Upper lobe of right lung (tissue), 1 donor: ENCODE measurements around the gene RAPGEF2. TPM values are rescaled to one million over a fixed set of nuclear protein-coding genes. Genes with fewer than 3 reads are reported as not detected.
"Not testable (repeated sequence)": the region's sequence is repeated elsewhere in the genome, so short reads cannot be mapped to it uniquely, and the experiment has no call there.

ENCODE experiments used
- ATAC-seq: fragments of 200-7000 bp; cut with Tn5 transposase; one replicate; pipeline ENCODE4 v1.9.1; 2020; ENCODE audit warnings: mild to moderate bottlenecking, moderate library complexity
- DNase-seq: peaks from one replicate; pipeline ENCODE4 v3.0.0-alpha.2; 2020
- H3K27ac ChIP-seq: fragments of 200-600 bp; one replicate; pipeline ENCODE4 v1.8.0; 2022
- H3K27me3 ChIP-seq: fragments of 200-600 bp; one replicate; pipeline ENCODE4 v1.8.0; 2022; ENCODE audit warnings: mild to moderate bottlenecking
- H3K36me3 ChIP-seq: fragments of 200-600 bp; one replicate; pipeline ENCODE4 v1.8.0; 2022
- H3K4me1 ChIP-seq: fragments of 200-600 bp; one replicate; pipeline ENCODE4 v1.8.0; 2022
- H3K4me3 ChIP-seq: fragments of 200-600 bp; one replicate; pipeline ENCODE4 v1.8.0; 2022; ENCODE audit warnings: mild to moderate bottlenecking
- H3K9me3 ChIP-seq: fragments of 200-600 bp; one replicate; pipeline ENCODE4 v1.8.0; 2022
- CTCF ChIP-seq: fragments of 200-600 bp; IDR thresholded peaks from one replicate; pipeline ENCODE4 v1.8.0; 2022; ENCODE audit warnings: antibody characterized with exemption
- intact Hi-C: fragments of 100-400 bp; cut with DNase I; formaldehyde crosslinking; loops from one replicate; pipeline ENCODE4 v1.11.0; 2022
- total RNA-seq: library from RNA; stranded (reverse); fragmentation: NEBNext Ultra II Directional; extraction: Animal tissue kit (Norgen Biotek cat#: 25700); gene quantifications from one replicate; pipeline ENCODE4 v1.2.1, GENCODE V29; 2021
- donor health status: DM: no; HTN: yes; CAD: no; lungs with severe emphysema.

Gene RAPGEF2
- total RNA-seq, 1 donor from 2014 or later, result 61.3 TPM

GRCh38 chr4:159069922-159070321 is 33.0 kb upstream of the RAPGEF2 start:
- intact Hi-C loops, result no loop called here
- Histone ChIP-seq H3K36me3 (no peaks in the 10 kb centered on the region), H3K27ac (no peak overlapping the region), H3K9me3 (no peaks in the 10 kb centered on the region), H3K27me3 (no peaks in the 10 kb centered on the region), H3K4me1 (peaks cover 7% of the 10 kb centered on the region), H3K4me3 (no peak overlapping the region)
- no peak for TF ChIP-seq CTCF
- ATAC-seq (no peak), DNase-seq (no peak)

DNA sequence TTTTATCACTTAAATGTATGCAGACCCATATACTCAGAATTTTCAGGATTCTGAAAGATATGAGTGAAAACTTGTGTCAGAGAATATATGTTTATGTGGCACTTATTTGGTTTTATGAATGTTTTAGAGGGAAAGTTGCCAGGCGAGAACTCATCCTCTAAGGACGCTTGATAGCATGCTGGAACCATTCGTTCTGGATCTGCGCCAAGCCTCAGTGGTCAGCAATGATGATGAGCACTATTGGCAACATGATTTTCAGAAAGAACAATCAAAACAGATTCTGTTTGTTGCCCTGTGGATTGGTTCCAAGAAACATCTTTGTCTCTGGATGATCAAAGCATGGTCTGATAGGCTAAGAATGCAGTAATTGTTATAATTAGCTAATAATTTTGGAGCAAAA is 32.1 kb upstream of the RAPGEF2 start:
- no peak overlapping the region for H3K27ac ChIP-seq
- H3K4me3 ChIP-seq, result no peak overlapping the region
- intact Hi-C loops, result no loop called here
- no peaks in the 10 kb centered on the region for H3K27me3 ChIP-seq
- no peaks in the 10 kb centered on the region for H3K9me3 ChIP-seq
- ATAC-seq (no peak), DNase-seq (no peak)
- TF ChIP-seq CTCF, result no peak
- peaks cover 7% of the 10 kb centered on the region for H3K4me1 ChIP-seq
- H3K36me3 ChIP-seq, result no peaks in the 10 kb centered on the region

DNA sequence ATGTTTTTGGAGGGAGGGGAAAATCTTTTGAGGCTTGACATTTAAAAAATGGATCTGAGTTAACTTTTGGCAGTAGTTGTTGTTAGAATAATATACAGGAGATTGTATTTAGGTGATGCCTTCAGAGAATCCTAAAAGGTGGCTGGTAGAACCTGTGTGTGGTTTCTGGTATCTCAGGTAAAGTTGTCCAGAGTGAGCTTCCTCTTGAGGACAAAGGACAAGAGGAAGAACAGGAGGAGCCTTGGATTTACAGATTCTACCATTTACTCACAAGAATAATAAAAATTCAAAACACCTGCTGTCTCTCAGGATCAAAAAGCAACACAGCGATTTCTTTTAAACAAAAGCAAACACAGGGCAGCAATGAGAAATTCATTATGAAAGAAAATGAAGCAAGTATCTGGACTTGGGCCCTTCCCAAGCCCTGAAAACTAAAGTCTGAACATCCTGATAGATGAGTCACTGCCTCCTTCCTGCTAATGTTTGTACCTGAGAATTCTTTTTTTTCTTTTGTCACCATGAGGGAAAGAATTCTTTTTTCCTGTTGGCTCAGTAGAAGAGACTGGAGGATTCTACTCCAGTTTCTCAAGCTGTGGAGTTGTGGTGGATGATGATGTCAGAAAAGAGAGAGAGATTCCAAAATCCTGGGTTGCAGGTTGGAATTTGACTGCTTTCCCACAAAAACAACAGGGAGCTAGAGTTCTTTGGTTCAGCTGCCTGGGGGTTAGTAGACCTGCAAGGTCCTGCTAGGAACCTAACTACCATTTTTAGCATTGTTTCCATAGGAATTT is 31.5 kb upstream of the RAPGEF2 start:
- DNase-seq (no peak), ATAC-seq (no peak)
- no peaks in the 10 kb centered on the region for H3K27me3 ChIP-seq
- intact Hi-C loops, result no loop called here
- TF ChIP-seq CTCF, result no peak
- H3K4me1 ChIP-seq, result peaks cover 7% of the 10 kb centered on the region
- no peak overlapping the region for H3K4me3 ChIP-seq
- no peaks in the 10 kb centered on the region for H3K9me3 ChIP-seq
- no peak overlapping the region for H3K27ac ChIP-seq
- no peaks in the 10 kb centered on the region for H3K36me3 ChIP-seq

DNA sequence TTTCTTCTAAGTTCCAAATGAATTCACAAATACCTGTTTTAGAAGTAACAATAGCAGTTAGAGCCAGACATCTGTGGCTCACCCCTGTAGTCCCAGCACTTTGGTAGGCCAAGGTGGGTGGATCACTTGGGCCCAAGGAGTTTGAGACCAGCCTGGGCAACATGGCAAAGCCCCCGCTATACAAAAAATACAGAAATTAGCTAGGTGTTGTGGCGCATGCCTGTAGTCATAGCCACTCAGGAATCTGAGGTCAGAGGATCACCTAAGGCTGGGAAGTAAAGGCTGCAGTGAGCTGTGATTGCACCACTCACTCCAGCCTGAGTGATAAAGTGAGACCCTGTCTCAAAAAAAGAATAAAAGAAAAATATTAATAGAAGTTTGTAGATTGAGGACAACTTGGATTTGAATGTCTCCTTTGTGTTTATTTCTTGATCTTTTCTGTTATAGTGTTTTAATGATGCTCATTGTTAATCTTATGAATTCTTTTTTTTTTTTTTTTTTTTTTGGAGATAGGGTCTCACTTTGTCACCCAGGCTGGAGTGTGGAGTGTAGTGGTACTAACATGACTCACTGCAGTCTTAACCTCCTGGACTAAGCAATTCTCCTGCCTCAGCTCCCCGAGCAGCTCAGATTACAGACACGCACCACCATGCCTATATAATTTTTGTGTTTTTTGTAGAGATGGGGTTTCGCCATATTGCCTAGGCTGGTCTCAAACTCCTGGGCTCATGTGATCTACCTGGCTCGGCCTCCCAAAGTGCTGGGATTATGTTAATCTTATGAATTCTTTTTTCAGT is 30.7 kb upstream of the RAPGEF2 start:
- peaks cover 7% of the 10 kb centered on the region for H3K4me1 ChIP-seq
- no peaks in the 10 kb centered on the region for H3K27me3 ChIP-seq
- H3K4me3 ChIP-seq, result no peak overlapping the region
- TF ChIP-seq CTCF, result no peak
- no peaks in the 10 kb centered on the region for H3K36me3 ChIP-seq
- ATAC-seq (no peak), DNase-seq (no peak)
- H3K9me3 ChIP-seq, result no peaks in the 10 kb centered on the region
- intact Hi-C loops, result no loop called here
- no peak overlapping the region for H3K27ac ChIP-seq

DNA sequence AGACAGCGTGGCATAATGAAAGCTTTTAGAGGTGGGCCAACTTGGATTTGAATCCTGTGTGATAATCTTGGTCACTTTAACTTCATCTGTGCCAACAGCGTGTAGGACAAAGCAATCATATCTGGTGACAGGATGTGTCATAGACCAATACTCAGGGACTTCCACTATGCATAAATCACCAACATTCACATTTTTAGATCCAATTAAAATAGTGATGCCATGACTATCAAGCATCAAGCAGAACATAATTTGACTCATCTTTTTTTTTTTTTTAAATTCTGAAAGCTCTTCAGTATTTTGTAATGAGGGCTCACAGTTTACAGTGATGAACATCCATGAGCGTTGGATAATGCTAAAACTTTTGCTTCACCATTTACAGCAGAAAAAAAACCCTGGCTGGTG is 27.3 kb upstream of the RAPGEF2 start:
- H3K9me3 ChIP-seq, result no peaks in the 10 kb centered on the region
- no peaks in the 10 kb centered on the region for H3K27me3 ChIP-seq
- no peak for ATAC-seq
- no peak overlapping the region for H3K27ac ChIP-seq
- intact Hi-C loops, result no loop called here
- H3K4me3 ChIP-seq, result no peak overlapping the region
- TF ChIP-seq CTCF, result no peak
- no peak for DNase-seq
- peaks cover 7% of the 10 kb centered on the region for H3K4me1 ChIP-seq
- H3K36me3 ChIP-seq, result no peaks in the 10 kb centered on the region

GRCh38 chr4:159077018-159077417 is 25.9 kb upstream of the RAPGEF2 start:
- H3K27ac ChIP-seq, intact Hi-C loops, H3K4me1 ChIP-seq, H3K36me3 ChIP-seq, DNase-seq, H3K9me3 ChIP-seq, H3K27me3 ChIP-seq, ATAC-seq, H3K4me3 ChIP-seq: not testable (repeated sequence)
